Activated B cell treated with CpG ODN at 0.5 μM for 24 hours (primary cell): ENCODE data around the gene SAYSD1. TPM values are rescaled to one million over a fixed set of nuclear protein-coding genes. Genes with fewer than 3 reads are reported as not detected.

Source experiments
- ATAC-seq: fragments of 200-7000 bp; cut with Tn5 transposase; one replicate; pipeline ENCODE4 v1.10.0; 2021; ENCODE audit warnings: low read depth, mild to moderate bottlenecking, moderate library complexity
- CTCF ChIA-PET: fragments of 350-600 bp; sonication (Branson Sonifier 250); formaldehyde crosslinking; loops from one replicate; lab custom pipeline; 2021; ENCODE audit warnings: antibody characterized with exemption; lab: Charles Lee
- POLR2A ChIA-PET: fragments of 350-600 bp; sonication (Branson Sonifier 250); formaldehyde crosslinking; loops from one replicate; lab custom pipeline; 2021; ENCODE audit warnings: antibody characterized with exemption; lab: Charles Lee
- DNase-seq: peaks from one replicate; pipeline ENCODE4 v3.0.0; 2022
- H3K27ac Mint-ChIP-seq: one replicate; pipeline ENCODE4 v1.8.0; 2020; ENCODE audit warnings: mixed read lengths
- H3K27me3 Mint-ChIP-seq: one replicate; pipeline ENCODE4 v1.8.0; 2021; ENCODE audit warnings: mixed read lengths
- H3K36me3 Mint-ChIP-seq: one replicate; pipeline ENCODE4 v1.8.0; 2021; ENCODE audit warnings: low read depth, mixed read lengths
- H3K4me1 Mint-ChIP-seq: one replicate; pipeline ENCODE4 v1.8.0; 2021; ENCODE audit warnings: mixed read lengths
- H3K4me3 Mint-ChIP-seq: one replicate; pipeline ENCODE4 v1.8.0; 2020; ENCODE audit warnings: mild to moderate bottlenecking, mixed read lengths
- H3K9me3 Mint-ChIP-seq: one replicate; pipeline ENCODE4 v1.8.0; 2020; ENCODE audit warnings: mixed read lengths
- CTCF ChIP-seq: fragments of 200-600 bp; IDR thresholded peaks from one replicate; pipeline ENCODE4 v1.8.0; 2022; ENCODE audit warnings: antibody characterized with exemption, mild to moderate bottlenecking
- intact Hi-C: fragments of 100-400 bp; cut with micrococcal nuclease; formaldehyde crosslinking; loops from one replicate; pipeline ENCODE4 v1.15.1; 2024
- total RNA-seq: library from RNA; stranded (reverse); gene quantifications from 2 replicates; pipeline ENCODE4 v1.2.3, GENCODE V29; 2022

The SAYSD1 gene
- total RNA-seq, 1 donor from 2014 or later: 9.6 TPM

GRCh38 chr6:39073471-39074355 is 41.3 kb downstream of the SAYSD1 start:
- intact Hi-C loops: no loop called here
- Mint-ChIP-seq H3K4me3 (no peak overlapping the region), H3K27ac (no peak overlapping the region), H3K4me1 (no peaks in the 10 kb centered on the region), H3K27me3 (peaks cover 10% of the 10 kb centered on the region), H3K36me3 (no peaks in the 10 kb centered on the region), H3K9me3 (no peaks in the 10 kb centered on the region)
- ChIA-PET CTCF (no interaction called here), POLR2A (no interaction called here)
- no peak for ATAC-seq
- DNase-seq: no peak
- no peak for TF ChIP-seq CTCF

GRCh38 chr6:39072830-39073229 is 42.2 kb downstream of the SAYSD1 start:
- Mint-ChIP-seq H3K4me1 (no peaks in the 10 kb centered on the region), H3K36me3 (no peaks in the 10 kb centered on the region), H3K4me3 (no peak overlapping the region), H3K27me3 (peaks cover 10% of the 10 kb centered on the region), H3K27ac (no peak overlapping the region), H3K9me3 (no peaks in the 10 kb centered on the region)
- ChIA-PET POLR2A (no interaction called here), CTCF (no interaction called here)
- ATAC-seq: no peak
- intact Hi-C loops: no loop called here
- TF ChIP-seq CTCF: no peak
- no peak for DNase-seq

GRCh38 chr6:39068391-39068790 is 46.6 kb downstream of the SAYSD1 start:
- CTCF ChIA-PET: no interaction called here
- TF ChIP-seq CTCF: no peak
- no peak for ATAC-seq
- no peaks in the 10 kb centered on the region for H3K9me3 Mint-ChIP-seq
- peaks cover 14% of the 10 kb centered on the region for H3K27me3 Mint-ChIP-seq
- H3K36me3 Mint-ChIP-seq: no peaks in the 10 kb centered on the region
- H3K27ac Mint-ChIP-seq: no peak overlapping the region
- POLR2A ChIA-PET: no interaction called here
- H3K4me1 Mint-ChIP-seq: no peaks in the 10 kb centered on the region
- H3K4me3 Mint-ChIP-seq: no peak overlapping the region
- intact Hi-C loops: no loop called here
- DNase-seq: no peak

GRCh38 chr6:39065561-39065960 is 49.4 kb downstream of the SAYSD1 start:
- Mint-ChIP-seq H3K36me3 (no peaks in the 10 kb centered on the region), H3K27ac (no peak overlapping the region), H3K27me3 (peaks cover 14% of the 10 kb centered on the region), H3K9me3 (no peaks in the 10 kb centered on the region), H3K4me3 (no peak overlapping the region), H3K4me1 (no peaks in the 10 kb centered on the region)
- TF ChIP-seq CTCF: no peak
- intact Hi-C loops: no loop called here
- ATAC-seq (no peak), DNase-seq (no peak)
- CTCF ChIA-PET: no interaction called here
- POLR2A ChIA-PET: no interaction called here

GRCh38 chr6:39063526-39063925 is 51.5 kb downstream of the SAYSD1 start:
- no peak for ATAC-seq
- ChIA-PET CTCF (no interaction called here), POLR2A (no interaction called here)
- DNase-seq: no peak
- Mint-ChIP-seq H3K4me1 (no peaks in the 10 kb centered on the region), H3K4me3 (no peak overlapping the region), H3K27me3 (peaks cover 15% of the 10 kb centered on the region), H3K27ac (no peak overlapping the region), H3K36me3 (no peaks in the 10 kb centered on the region), H3K9me3 (no peaks in the 10 kb centered on the region)
- no peak for TF ChIP-seq CTCF
- intact Hi-C loops: no loop called here
